ENCODE measurements around the gene PHRF1.

PHRF1 gene

GRCh38 chr11:537622-538430 lies 38.4 kb upstream of the PHRF1 start:
- no peak for DNase-seq

DNA sequence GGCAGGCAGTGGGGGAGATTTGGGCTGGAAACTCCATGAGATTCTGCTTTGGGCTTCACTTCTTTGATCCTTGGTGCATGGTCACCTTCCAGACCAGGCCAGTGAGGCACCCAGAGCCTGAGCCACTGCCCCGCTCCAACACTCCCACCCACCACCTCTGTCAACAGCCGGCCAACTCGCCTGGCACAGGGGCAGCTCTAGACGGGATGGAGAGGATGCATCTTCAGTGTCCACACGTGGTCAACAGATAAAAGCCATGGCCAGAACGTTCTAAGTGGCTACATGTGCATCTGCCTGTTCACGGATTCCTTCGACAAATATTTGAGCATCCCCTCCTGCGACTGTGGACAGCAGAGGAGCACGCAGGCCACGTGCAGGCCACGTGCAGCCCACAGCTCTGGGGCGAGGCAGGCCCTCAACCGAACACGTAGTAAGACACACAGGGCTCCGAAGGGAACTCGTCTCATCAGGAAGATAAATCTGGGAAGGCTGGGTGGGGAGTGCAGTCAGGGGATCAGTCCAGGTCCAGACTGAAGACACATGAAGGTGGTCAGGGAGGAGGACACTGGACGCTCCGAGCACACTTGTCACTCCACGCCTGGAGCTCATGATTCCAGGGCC lies 37.7 kb upstream of the PHRF1 start:
- DNase-seq: no peak

DNA sequence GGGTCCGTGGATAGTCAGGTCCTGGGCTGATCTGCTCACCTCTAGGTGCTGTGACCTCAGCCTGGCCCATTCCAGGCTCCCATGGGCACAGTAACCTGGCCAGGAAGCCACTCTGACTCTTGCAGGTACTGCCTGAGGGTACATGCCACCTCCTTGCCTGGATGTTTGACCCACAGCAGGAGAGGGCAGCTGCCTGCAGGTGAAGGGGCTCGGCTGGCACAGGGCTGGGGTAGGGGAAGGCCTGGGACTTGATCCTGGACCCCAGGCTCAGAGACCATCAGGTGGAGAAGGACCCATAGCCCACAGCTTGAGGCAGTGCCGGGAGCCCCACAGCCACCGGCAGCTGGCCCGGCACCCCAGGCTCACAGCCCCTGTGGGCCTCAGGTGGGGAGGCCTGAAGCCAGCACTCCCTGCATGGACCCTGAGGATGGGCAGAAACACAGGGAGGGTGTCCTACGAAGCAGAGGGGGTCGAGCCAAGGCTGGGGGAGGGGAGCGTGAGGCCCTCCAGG lies 36.2 kb upstream of the PHRF1 start:
- DNase-seq: no peak

- DNase-seq: no peak
Observed at GRCh38 chr11:540583-541432, 35.5 kb upstream of the PHRF1 start.

DNA sequence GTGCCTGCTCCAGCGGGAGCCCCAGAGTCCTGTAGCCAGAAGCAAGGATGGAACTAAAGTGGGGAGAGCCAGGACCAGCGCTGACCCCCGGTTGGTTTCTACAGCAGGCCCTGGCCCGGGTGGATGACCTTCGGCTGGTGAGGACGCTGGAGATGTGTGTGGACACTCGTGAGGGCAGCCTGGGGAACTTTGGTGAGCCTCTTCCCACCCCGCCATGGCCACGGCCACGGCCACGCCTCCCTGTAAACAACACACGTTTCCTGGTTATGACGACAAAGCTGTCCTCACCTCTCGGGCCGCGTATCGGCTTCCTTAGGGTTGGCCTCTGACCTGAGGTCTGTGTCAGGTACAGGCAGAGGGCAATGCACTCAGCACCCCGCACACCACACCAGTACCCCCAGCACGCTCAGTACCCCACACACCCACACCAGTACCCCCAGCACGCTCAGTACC lies 34.8 kb upstream of the PHRF1 start:
- no peak for DNase-seq

- DNase-seq: no peak
Observed at GRCh38 chr11:544817-545166, 31.5 kb upstream of the PHRF1 start.

DNA sequence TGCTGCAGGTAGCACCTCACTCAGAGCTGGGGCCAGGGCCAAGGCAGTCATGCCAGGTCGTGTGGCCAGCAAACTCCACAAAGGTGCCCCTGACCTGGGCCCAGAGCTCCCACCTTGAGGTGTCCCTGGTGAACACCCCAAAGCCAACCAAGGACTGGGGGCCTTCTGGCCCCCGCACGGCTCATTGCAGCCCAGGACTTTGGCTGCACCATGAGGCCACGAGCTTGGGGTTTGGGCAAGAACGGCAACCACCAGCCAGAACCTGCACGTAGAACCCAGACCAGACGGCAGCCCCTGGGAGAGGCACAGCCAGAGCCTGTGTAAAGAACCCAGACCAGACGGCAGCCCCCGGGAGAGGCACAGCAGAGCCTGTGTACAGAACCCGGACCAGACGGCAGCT lies 31.1 kb upstream of the PHRF1 start:
- DNase-seq: no peak

DNA sequence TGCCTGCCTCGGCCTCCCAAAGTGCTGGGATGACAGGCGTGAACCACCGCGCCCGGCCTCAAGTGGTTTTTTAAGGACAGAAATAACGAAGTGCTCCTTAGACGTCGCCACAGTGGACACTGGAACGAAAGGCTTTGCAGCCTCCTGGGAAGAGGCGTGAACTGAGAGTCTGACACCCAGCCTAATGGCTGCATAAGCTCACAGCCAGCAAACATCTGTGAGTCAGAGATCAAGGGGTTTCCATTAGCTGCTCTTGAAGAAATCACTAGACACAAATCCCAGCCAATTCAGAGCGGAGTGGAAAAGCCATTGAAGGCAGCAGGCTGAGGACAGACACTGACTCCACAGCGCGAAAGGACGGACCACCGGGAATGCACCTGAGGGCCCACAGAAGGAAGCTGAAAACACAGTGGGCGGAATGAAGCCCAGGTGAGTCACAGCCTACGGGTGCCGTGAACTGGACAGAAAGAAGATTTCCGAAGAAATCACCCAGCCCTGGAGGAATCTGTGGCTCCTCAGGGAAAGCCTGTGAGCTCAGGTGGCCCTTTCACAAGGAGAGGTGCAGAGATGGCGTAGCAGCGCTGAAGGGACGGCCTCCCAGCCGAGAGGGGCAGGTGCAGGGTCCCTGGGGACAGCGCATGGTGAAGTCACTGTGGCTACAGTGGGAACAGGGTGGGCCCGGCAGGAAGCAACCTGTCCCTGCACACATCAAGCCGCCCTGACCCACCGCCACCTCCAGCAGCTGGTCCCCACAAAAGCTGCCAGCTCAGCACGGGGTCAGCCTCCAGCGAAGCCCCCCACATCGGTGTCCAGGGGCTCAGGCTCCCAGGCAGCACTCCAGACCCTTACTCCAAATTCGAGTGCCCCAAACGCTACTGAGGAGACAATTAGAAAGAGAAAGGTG lies 27.3 kb upstream of the PHRF1 start:
- DNase-seq: no peak

GRCh38 chr11:550021-550745 lies 26.1 kb upstream of the PHRF1 start:
- DNase-seq: no peak

DNA sequence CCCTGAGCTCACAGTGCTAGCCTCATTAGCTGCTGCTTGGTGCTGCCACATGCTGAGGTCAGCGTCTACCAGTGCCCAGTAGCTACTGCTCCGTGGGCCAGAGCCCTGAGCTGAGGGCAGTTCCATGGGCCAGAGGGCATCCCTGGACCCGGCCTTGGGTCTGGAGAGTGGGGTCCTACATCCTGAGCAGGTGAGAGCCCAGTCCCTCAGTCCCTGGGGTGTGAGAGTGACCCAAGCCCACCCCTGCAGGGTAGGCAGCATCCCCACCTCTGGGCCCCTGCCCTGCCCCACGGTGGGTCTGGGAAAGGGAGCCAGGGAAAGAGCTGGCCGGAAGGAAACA lies 25.6 kb upstream of the PHRF1 start:
- no peak for DNase-seq

DNA sequence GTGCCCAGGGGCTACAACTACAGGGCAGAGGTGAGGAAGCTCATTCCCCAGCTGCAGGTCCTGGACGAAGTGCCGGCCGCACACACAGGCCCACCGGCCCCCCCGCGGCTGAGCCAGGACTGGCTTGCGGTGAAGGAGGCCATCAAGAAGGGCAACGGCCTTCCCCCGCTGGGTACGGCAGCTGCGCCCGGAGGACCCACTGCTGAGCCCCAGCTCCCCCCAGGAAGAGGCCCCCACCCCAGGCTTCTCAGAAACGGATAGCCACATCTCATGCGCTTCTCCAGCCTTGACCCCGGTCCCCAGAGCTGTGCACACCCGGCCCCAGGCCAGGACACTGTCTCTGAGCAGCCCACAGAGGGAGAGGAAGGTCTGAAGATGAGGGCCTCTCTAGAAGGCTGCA lies 25.1 kb upstream of the PHRF1 start:
- DNase-seq: no peak

DNA sequence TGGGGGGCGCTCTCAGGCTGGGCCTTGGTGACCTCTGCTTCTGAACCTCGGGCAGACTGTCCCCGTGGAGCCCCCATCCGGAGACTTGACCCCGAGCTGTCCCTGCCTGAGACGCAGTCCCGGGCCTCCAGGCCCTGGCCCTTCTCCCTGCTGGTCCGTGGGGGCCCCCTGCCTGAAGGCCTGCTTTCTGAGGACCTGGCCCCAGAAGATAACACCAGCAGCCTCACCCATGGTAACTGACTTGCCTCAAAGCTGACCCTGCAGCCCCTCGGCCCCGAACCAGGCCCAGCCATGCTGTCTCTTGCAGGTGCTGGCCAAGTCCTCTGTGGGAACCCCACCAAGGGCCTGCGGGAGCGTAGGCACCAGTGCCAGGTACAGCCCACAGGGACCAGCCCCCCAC lies 24.7 kb upstream of the PHRF1 start:
- DNase-seq: no peak

DNA sequence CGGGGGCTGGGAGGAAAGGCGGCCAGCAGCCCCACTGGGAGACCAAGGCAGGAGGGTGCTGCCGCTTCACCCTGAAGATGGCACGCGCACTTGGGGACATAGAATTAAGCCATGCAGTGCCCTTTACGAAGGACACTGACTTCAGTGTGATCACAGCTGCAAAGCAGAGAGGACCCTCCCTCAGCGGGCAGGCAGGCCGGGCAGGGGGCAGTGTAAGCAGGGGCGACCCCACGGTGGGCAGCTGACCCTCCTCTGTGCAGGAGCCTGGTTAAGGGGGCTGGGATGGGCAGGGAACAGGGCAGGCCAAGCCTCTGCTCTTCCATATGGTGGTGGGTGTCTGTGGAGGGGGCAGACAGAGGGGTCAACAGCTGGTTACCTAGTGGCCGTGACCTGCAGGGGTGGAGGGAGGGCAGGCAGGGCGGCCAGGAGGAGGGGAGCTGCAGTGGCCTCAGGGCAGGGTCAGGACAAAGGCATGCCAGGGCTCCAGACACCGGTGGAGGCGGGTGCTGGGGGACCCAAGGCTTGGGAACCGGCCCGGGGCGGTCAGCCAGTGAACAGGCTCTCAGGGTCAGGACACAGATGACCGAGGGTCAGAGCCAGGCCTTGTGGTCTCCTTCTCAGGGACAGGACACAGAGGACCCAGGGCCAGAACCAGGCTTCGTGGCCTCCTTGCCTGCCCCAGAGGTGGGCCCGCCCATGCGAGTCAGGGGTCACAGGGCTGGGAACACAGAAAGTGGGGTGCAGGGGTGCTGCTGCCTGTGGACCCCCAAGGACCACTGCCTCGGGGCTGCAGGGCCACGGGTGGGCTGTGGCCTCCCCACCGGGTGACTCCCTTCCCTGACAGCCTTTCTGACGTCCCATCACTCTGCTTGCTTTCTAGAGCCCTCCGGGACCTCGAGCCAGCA lies 22.9 kb upstream of the PHRF1 start:
- DNase-seq: no peak

DNA sequence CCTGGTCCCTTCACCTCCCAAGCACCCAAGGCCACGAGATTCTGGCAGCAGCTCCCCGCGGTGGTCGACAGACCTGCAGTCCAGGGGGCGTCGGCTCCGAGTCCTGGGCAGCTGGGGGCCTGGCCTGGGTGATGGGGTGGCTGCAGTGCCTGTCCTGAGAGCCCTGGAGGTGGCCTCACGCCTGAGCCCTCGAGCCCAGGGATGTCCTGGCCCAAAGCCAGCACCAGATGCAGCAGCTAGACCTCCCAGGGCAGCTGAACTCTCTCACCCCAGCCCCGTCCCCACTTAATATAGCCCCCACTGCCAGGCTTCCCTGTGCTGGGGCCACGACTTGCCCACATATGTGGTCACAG lies 22.3 kb upstream of the PHRF1 start:
- DNase-seq: no peak

DNA sequence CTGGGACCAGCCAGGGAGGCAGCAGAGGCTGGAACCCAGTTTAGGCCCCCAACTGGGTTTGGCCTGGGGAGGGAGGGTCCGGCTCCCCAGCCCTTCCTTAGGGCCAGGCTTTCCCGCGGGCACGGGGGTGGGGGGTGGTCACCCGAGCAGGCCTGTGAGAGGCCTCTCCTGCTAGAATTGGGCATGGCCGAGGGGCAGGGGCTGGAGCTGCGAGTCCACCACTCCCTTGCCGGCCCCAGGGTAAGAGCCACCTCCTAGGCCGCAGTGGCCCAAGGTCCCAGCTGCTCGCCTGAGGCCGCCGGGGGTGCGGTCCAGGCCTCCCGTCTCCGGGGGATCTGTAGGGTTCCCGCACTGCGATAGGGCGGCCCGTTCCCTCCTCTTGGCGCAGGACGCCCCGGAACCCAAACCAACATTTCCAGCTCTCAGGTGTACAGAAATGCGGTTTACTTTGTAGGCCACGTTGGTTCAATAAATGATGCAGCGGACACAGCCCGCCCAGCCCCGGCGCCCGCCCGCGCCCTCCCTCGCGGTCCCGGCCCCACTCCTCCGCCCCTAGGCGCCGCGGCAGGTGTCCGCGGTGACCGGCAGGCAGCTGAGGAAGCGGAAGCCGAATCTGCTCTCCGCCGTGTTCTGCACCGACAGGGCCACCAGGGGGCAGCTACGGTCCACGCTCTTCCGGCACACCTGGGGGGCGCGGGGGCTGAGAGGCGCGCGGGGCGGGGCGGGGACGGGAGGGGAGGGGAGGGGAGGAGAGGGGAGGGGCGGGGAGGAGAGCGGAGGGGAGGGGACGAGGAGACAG lies 21.6 kb upstream of the PHRF1 start:
- no peak for DNase-seq

GRCh38 chr11:555227-555779 lies 21.0 kb upstream of the PHRF1 start:
- DNase-seq: no peak

DNA sequence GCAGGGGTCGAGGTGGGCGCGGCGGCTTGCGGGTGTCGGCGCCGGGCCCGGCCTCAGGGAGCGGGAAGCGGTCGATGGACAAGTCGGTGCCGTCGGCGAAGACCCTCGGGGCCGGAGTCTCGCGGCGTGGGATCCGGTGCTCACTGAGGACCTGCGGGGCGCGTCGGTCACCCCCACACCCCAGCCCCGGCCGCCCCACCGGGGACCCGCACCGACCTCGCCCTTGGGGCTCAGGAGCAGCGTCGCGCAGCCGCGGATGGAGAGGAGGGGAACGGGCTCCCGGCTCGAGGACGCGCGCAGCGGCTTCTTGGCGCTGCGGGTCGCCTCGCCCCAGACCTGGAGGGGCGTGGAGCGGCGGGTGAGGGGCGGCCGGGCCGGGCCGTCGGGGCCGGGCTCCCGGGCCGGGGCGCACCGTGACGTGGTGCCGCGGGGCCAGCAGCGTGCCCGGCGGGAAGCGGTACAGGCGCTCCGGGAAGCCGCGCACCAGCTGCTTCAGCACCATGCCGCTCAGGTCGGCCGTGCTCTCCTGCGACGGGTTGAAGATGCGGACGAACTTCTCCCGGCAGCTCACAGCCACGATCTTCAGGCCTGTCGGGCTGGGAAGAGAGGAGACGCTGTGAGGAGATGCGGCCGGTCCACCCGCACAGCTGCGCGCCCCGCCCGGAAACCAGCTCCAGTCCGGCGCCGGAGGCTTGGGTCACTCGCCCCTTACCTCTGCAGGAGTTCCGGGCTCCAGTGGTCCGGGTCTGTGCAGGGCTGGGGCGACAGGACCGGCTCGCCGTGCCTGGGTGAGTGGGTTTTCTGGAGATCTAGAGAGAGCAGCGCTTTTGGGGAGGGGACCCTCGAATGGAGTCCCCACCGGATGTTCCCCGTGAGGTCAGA lies 20.2 kb upstream of the PHRF1 start:
- no peak for DNase-seq

- no peak for DNase-seq
Observed at GRCh38 chr11:556662-557256, 19.5 kb upstream of the PHRF1 start.

All from SIG-M5 (cell line).